GM19043 (cell line): ENCODE measurements around the gene GCK.

Experiments
- ATAC-seq: cut with Tn5 transposase; IDR thresholded peaks from one replicate; pipeline ENCODE4 v1.9.1; 2021; ENCODE audit warnings: low read depth; ENCODE audit not compliant: unreplicated experiment

Gene GCK

DNA sequence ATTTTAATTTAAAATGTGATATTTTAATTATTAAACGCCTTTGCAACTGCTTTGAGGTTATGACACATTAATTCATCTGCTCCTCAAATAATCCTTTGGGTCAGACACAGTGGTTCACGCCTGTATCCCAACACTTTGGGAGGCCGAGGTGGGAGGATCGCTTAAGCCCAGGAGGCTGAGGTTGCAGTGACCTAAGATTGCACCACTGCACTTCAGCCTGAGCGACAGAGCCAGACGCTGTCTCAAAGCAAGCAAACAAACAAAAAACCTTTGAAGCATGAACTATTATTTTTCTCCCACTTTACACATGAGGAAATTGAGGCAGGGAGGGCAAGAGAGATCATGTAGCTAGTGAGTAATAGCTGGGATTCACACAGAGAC, 64.4 kb downstream of the GCK start:
- no peak for ATAC-seq

DNA sequence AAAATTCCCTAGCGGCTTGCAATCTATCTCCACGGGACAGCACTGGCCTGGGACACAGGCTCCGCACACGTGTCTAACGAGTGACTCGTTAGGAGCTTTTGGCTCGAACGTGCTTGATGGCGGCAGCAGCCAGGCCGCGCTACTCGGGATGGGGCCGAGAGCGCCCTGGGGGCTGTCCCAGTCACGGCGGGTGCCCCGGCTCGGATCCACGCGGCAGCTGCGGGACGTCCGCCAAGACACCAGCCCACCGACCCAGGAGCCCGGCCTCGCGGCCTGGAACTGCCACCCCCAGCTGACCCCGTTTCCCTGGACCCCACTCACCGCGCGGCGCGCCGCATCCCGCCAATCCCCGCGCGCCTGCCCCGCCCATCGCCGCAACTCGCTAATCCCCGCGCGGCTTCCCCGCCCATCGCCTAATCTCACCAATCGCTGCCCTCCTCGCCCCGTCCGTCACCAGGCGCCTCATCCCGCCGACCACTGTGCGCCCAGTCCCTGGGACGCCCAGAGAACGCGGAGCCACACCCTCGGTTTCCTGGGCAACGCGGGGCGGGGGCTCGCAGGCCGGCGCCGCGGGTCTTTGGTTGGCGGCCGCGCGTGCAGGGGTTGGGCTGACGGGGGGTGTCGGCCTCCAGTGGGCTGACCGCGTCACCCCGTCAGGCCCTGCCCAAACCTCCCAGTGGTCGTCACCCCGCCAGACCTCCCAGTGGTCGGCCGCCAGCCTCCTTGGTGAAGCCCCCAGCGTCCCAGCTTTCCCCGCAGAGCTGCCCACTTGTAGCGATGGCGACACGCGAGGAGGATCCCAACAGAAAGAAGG, 65.8 kb downstream of the GCK start, which contains the start of gene POLD2:
Gene POLD2, minus strand, starts transcription at position 359 of the 814 bp plus-strand sequence. CDS start 1,495 bp downstream, outside the sequence.
- peak; percentile 99 for ATAC-seq

DNA sequence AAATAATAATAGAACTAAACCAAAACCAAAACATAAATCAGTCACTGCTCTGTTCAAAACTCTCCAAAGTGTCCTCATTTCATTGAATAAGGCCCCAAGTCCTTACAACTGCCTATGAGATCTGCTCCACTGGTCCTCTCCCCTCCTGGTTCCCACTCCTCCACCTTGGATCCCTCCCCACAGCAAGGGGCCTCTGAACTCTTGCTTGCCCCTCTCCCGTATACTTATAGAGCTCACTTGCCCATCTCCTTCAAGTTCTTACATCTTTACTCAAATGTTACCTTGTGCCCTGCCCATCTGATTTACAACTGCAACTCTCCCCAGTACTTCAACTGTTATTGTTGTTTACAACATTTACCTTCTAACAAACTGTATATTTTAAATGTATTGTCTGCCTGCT, 66.7 kb downstream of the GCK start:
- ATAC-seq, result no peak

DNA sequence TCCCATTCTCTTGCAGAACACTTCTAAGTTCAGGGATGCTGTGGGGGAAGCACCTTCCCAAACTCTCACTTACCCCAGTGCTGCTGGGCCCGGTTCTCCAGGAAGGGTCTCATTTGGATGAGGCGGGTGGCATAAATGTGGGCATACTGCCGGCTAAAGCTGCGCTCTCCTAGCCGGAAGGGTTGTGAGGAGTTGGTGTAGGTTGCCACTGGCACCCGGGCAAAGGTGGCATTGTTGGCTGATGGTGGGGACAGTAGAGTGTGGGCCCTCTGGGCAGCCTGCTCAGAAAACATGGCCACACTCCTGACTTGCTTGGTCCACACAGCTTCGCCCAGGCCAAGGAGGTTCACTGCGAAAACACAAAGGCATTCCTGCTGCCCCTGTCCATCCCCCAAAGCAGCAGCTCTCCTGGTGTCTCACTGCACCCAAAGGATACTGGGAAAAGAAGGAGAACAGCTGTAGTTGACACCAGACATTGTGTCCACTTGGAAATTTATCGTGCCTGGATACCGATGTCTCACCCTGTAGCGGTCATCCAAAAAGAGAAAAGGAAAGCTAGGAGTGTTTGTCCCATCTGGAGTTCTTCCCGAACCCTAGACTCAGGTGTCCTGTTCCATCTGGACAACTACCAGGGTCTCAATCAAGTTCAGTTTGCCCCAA, 67.3 kb downstream of the GCK start:
- ATAC-seq, result no peak

DNA sequence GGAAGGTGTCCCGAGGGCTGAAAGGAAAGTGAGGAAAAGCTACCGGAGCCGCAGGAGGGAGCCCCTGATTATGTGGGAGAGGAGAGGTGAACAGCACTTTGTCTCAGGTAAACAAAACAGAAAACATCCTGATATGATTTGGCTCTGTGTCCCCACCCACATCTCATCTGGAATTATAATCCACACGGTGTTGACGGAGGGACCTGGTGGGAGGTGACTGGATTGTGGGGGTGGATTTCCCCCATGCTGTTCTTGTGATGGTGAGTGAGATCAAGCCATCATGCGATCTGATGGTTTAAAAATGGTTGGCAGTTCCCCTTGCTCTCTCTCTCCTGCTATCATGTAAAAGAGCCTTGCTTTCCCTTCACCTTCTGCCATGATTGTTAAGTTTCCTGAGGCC, 68.8 kb downstream of the GCK start:
- ATAC-seq, result no peak

DNA sequence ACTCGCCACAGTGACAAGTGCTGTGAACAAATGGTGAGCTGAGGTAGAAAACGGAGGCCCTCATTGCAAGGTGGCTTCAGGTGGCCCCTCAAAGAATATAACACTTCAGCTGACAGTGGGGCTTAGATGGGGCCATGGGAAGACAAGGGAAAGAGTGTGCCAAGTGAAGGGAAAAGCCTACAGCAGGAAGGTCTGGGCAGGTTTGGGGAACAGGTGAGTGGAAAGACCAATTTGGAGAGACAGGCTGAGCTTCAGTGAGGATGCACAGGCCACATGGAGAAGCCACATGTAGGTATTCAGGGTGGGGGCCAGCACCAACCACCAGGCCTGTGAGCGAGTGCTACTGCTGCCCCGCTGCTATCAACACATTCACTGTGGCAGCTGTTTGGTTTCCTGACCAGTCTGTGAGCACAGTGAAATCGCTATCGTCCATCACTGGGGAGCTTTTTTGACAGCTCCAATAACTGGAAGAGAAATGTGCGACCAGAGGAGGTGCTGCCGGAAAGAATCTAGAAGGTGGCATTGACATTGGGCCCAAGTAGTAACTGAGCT, 69.3 kb downstream of the GCK start:
- no peak for ATAC-seq

DNA sequence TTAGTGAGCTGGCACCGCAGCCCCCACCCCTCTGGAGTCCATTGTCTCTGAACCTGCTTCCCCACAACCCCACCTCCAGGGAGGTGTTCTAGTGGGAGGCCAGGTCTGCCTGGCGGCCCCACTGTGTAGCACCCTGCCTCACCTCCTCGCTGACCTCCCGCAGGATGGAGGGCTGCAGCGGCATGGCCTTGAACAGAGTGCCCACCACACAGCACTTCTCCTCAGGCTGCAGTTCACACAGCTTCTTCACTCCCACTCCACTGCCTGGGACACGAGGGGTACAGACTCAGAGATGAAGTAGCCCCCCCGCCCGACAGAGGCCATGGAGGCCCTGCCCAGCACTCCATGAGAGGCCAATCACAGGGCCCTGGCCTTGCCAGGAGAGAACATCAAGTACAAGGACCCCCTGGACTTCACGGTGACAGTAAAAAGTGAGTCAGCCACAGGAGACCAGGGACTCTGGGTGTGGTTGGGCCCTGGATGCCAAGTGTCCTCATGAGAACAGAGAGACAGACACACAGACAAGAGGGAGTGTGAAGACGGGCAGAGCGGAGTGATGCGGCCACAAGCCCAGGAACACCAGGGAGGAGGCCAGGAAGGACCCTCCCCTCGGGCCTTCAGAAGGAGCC, 71.3 kb downstream of the GCK start:
- no peak for ATAC-seq

DNA sequence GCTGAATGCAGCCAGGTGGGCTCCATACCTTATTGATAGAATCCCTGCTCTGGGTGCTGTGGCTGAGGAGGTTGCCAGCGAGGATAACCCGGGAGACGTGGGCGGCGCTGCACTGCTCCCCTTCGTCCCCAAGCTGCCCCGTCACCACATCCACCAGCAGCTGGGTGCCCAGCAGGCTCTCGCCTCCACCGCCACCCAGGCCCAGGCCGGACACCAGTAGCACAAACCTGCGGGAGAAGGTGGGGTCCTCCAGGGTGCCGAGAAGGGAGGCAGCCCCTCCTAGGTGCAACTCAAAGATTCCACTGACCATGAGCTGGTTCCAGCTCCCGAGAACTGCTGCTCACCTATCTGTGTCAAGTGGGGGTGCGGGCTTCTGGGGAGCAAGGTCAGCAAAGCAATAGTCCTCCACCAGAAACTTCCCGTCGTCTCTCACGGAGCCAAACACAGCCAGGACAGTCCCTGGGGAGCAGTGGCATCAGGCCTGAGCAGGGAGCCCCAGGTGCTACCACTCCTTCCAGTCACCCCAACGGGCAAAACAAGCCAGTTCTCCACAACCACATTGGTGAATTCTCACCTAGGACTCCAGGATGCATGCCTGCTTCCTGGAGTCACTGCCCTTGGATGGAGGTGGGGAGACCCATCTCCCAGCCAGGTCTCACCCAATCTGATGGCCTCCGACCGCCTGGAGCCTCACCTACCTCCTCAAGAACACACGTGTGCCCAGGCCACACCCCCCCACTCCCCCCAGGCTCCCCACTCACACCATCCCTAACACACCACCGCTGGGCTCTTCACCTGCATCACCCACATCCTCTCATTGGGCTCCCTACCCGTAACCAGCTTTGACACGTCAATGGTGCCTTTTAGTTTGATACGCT, 72.2 kb downstream of the GCK start:
- no peak for ATAC-seq

DNA sequence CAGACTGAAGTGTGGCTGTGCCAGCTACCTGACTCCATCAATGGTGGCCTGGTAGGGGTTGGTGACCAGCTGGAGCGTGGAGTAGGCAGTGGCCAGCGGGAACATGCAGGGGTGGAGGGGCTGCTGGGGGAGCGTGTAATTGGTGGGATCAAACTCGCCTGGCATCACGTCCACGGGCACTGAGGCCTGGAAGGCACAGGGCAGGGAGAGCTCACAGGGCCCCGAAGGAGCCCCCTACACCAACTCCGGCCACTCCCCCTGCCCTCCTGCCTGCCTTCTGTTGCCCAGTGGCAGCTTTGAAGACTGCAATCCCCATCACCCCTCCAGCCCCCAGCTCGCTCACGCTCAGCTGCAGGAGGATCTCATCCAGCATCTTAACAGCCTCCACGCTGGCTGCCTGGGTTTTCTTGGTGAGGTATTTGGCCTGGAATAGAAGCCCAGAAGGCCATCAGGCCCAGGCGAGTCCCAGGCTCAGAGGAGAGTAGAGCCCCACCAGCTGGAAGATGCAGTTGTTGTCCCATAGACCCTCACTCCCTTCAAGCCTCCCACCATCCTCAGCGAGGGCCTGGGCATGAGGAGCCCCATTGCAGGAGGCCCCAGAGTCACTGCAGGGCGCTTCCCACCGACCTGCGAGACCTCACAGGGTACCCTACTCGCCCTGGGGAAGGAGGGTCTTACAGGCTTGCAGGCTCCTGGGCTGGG, 73.0 kb downstream of the GCK start:
- no peak for ATAC-seq

DNA sequence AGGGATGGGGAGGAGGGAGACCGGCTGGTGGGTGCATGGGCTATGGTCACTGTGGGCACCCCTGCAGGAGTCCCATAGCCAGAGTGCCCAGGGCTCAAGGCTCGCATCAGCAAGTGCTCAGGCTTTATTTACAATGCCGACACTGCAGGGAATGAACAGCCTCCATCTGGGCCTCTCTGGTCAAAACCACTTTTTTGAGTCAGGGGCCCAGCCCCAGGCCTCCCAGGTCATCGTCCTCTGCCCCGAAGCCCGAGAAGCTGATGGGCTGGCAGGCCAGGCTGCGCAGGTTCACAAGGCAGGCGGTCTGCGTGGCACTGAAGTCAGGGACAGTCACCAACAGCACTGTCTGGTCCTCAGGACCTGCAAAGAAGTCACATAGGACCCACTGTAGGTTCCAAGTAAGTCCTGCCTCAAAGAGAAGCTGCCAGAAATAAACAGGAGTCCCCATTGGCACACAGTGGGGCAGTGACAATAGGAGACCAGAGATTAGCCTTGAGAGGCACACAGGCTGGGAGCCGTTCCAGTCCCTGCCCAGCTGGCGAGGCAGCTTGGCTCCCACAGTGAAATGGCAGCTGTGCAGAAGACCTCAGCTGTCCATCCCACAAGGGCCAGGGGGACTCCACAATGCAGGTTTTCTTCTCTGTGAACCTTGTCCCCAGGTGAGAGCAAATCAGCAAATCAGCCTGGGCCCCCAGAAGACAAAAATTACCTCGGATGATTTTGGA, 74.5 kb downstream of the GCK start:
- ATAC-seq, result no peak

DNA sequence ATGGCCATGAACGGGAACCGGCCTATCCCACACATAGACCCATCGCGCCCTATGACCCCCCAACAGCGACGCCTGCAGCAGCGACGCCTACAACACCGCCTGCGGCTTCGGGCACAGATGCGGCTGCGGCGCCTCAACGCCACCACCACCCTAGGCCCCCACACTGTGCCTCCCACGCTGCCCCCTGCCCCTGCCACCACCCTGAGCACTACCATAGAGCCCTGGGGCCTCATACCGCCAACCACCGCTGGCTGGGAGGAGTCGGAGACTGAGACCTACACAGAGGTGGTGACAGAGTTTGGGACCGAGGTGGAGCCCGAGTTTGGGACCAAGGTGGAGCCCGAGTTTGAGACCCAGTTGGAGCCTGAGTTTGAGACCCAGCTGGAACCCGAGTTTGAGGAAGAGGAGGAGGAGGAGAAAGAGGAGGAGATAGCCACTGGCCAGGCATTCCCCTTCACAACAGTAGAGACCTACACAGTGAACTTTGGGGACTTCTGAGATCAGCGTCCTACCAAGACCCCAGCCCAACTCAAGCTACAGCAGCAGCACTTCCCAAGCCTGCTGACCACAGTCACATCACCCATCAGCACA, 75.4 kb downstream of the GCK start:
- no peak for ATAC-seq

DNA sequence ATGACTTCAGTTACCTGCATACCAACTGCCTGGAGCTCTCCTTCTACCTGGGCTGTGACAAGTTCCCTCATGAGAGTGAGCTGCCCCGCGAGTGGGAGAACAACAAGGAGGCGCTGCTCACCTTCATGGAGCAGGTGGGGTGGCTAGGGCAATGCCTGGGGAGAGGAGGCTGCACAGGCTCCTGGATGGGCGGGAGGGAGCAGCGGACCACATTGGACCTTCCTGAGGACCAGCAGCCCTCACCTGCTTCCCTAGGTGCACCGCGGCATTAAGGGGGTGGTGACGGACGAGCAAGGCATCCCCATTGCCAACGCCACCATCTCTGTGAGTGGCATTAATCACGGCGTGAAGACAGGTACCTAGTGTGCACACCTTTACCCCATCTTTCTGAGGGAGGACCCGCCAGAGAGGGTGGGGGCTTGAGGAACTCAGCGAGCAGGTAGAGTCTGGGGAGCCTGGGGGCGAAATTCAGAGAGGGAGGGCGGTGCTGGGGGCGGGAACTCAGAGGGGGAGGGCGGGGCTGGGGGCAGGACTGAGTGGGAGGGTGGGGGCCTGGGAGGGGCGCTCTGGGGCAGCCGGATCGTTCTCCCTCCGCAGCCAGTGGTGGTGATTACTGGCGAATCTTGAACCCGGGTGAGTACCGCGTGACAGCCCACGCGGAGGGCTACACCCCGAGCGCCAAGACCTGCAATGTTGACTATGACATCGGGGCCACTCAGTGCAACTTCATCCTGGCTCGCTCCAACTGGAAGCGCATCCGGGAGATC, 76.1 kb downstream of the GCK start:
- no peak for ATAC-seq

DNA sequence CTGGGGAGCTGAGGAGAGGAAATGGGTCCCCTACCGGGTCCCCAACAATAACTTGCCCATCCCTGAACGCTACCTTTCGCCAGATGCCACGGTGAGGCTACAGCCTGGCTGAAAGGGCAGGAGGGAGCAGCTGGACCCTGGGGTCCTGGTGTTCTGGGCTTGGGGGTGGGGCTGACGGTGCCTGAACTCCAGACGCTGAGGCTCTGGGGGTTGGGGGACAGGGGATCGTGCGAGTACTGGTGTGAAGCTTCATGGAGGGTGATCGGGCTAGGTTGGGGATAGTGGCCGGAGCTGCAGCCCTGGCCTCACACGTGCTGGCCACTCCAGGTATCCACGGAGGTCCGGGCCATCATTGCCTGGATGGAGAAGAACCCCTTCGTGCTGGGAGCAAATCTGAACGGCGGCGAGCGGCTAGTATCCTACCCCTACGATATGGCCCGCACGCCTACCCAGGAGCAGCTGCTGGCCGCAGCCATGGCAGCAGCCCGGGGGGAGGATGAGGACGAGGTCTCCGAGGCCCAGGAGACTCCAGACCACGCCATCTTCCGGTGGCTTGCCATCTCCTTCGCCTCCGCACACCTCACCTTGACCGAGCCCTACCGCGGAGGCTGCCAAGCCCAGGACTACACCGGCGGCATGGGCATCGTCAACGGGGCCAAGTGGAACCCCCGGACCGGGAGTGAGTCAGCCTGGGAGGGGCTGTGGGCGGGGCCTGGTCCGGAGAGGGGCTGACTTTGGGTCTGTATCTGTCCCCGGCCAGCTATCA, 76.8 kb downstream of the GCK start:
- ATAC-seq, result no peak

DNA sequence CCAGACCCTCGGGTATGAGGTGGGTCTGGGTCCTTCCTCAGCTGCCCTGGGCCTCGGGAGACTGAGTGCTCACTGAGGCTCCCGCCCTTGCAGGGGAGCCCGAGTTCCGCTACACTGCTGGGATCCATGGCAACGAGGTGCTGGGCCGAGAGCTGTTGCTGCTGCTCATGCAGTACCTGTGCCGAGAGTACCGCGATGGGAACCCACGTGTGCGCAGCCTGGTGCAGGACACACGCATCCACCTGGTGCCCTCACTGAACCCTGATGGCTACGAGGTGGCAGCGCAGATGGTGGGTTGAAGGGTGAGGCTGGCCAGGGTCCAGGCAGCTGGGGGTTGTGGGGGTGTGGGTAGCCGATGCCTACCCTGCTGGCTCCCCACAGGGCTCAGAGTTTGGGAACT, 77.5 kb downstream of the GCK start:
- ATAC-seq, result no peak

DNA sequence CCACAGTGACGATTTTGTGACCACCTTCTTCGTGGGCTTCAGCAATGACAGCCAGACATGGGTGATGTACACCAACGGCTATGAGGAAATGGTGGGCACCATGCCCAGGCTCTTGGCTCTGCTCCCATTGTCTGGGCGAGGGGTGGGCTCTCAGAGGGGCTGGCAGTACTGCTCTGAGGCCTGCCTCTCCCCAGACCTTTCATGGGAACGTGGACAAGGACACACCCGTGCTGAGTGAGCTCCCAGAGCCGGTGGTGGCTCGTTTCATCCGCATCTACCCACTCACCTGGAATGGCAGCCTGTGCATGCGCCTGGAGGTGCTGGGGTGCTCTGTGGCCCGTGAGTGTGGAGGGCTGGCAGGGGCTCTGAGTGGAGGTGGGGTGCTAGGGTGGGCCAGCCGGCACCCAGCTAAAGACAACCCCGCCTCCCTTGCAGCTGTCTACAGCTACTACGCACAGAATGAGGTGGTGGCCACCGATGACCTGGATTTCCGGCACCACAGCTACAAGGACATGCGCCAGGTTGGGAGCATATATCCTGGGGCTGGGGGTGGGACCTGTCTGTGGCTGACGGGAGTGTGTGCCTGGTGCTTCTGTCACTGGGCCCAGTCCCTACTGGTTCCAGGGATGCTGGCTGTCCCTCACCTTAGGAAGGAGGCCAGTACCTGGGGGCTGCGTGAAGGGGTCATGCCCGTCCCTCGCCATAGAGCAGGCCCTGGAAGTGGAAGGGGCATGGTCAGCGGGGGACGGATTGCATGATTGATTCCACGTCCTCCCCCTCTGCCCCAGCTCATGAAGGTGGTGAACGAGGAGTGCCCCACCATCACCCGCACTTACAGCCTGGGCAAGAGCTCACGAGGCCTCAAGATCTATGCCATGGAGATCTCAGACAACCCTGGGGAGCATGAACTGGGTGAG, 78.3 kb downstream of the GCK start:
- no peak for ATAC-seq

DNA sequence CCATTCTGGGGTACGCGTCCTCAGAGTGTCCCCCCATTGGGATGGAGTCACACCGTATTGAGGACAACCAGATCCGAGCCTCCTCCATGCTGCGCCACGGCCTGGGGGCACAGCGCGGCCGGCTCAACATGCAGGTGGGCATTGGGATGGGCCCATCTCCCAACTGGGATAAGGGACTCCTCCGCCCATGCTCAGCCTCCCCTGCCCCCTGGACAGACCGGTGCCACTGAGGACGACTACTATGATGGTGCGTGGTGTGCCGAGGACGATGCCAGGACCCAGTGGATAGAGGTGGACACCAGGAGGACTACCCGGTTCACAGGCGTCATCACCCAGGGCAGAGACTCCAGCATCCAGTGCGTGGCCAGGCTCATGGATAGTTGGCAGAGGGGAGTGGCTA, 79.2 kb downstream of the GCK start:
- ATAC-seq, result no peak
